ENCODE data around the gene FAM234B. TPM values are rescaled to one million over a fixed set of nuclear protein-coding genes. Genes with fewer than 3 reads are reported as not detected.

The FAM234B gene
- total and polyA plus RNA-seq, 2 of the 8 experiments (the other 6 are each of a cell fraction or from before 2014, with no cell fraction given) = 12.5 to 29.1 TPM

DNA sequence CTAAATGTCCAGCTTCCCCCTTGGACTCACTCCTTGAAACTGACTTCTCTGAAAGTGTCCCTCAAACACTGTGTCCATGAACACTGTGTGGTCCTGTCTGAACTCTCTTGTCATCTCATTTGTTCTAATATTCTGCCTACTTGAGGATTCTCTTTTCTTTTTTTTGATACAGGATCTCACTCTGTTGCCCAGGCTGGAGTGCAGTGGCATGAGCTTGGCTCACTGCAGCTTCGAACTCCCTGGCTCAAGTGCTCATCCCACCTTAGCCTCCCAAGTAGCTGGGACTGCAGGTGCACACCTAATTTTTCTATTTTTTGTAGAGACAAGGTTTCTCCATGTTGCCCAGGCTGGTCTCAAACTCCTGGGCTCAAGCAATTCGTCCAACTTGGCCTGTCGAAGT, 39.2 kb upstream of the FAM234B start (continued):
- TF ChIP-seq, protein P1, sequence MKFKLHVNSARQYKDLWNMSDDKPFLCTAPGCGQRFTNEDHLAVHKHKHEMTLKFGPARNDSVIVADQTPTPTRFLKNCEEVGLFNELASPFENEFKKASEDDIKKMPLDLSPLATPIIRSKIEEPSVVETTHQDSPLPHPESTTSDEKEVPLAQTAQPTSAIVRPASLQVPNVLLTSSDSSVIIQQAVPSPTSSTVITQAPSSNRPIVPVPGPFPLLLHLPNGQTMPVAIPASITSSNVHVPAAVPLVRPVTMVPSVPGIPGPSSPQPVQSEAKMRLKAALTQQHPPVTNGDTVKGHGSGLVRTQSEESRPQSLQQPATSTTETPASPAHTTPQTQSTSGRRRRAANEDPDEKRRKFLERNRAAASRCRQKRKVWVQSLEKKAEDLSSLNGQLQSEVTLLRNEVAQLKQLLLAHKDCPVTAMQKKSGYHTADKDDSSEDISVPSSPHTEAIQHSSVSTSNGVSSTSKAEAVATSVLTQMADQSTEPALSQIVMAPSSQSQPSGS (IDR thresholded peaks at IDR 0.05; ENCODE audit: low read length) = no peak
- TF ChIP-seq, protein P2, sequence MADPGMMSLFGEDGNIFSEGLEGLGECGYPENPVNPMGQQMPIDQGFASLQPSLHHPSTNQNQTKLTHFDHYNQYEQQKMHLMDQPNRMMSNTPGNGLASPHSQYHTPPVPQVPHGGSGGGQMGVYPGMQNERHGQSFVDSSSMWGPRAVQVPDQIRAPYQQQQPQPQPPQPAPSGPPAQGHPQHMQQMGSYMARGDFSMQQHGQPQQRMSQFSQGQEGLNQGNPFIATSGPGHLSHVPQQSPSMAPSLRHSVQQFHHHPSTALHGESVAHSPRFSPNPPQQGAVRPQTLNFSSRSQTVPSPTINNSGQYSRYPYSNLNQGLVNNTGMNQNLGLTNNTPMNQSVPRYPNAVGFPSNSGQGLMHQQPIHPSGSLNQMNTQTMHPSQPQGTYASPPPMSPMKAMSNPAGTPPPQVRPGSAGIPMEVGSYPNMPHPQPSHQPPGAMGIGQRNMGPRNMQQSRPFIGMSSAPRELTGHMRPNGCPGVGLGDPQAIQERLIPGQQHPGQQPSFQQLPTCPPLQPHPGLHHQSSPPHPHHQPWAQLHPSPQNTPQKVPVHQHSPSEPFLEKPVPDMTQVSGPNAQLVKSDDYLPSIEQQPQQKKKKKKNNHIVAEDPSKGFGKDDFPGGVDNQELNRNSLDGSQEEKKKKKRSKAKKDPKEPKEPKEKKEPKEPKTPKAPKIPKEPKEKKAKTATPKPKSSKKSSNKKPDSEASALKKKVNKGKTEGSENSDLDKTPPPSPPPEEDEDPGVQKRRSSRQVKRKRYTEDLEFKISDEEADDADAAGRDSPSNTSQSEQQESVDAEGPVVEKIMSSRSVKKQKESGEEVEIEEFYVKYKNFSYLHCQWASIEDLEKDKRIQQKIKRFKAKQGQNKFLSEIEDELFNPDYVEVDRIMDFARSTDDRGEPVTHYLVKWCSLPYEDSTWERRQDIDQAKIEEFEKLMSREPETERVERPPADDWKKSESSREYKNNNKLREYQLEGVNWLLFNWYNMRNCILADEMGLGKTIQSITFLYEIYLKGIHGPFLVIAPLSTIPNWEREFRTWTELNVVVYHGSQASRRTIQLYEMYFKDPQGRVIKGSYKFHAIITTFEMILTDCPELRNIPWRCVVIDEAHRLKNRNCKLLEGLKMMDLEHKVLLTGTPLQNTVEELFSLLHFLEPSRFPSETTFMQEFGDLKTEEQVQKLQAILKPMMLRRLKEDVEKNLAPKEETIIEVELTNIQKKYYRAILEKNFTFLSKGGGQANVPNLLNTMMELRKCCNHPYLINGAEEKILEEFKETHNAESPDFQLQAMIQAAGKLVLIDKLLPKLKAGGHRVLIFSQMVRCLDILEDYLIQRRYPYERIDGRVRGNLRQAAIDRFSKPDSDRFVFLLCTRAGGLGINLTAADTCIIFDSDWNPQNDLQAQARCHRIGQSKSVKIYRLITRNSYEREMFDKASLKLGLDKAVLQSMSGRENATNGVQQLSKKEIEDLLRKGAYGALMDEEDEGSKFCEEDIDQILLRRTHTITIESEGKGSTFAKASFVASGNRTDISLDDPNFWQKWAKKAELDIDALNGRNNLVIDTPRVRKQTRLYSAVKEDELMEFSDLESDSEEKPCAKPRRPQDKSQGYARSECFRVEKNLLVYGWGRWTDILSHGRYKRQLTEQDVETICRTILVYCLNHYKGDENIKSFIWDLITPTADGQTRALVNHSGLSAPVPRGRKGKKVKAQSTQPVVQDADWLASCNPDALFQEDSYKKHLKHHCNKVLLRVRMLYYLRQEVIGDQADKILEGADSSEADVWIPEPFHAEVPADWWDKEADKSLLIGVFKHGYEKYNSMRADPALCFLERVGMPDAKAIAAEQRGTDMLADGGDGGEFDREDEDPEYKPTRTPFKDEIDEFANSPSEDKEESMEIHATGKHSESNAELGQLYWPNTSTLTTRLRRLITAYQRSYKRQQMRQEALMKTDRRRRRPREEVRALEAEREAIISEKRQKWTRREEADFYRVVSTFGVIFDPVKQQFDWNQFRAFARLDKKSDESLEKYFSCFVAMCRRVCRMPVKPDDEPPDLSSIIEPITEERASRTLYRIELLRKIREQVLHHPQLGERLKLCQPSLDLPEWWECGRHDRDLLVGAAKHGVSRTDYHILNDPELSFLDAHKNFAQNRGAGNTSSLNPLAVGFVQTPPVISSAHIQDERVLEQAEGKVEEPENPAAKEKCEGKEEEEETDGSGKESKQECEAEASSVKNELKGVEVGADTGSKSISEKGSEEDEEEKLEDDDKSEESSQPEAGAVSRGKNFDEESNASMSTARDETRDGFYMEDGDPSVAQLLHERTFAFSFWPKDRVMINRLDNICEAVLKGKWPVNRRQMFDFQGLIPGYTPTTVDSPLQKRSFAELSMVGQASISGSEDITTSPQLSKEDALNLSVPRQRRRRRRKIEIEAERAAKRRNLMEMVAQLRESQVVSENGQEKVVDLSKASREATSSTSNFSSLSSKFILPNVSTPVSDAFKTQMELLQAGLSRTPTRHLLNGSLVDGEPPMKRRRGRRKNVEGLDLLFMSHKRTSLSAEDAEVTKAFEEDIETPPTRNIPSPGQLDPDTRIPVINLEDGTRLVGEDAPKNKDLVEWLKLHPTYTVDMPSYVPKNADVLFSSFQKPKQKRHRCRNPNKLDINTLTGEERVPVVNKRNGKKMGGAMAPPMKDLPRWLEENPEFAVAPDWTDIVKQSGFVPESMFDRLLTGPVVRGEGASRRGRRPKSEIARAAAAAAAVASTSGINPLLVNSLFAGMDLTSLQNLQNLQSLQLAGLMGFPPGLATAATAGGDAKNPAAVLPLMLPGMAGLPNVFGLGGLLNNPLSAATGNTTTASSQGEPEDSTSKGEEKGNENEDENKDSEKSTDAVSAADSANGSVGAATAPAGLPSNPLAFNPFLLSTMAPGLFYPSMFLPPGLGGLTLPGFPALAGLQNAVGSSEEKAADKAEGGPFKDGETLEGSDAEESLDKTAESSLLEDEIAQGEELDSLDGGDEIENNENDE (IDR thresholded peaks at IDR 0.05; ENCODE audit: insufficient replicate concordance, low read length) = no peak
- TF ChIP-seq RAD21 (IDR thresholded peaks at IDR 0.05 in 1 of 2, conservative IDR thresholded peaks at IDR 0.05 in 1 of 2; ENCODE audit: low read depth in 2 of 2, low read length in 2 of 2) (no peak), SP2 (IDR thresholded peaks at IDR 0.05; ENCODE audit: low read length) (no peak), NANOG (IDR thresholded peaks at IDR 0.05; ENCODE audit: insufficient read depth, low read depth, low read length, poor library complexity, severe bottlenecking) (no peak), GABPA (IDR thresholded peaks at IDR 0.05; ENCODE audit: borderline replicate concordance, insufficient read depth, low read length) (no peak), ZNF274 (IDR thresholded peaks at IDR 0.05; ENCODE audit: borderline replicate concordance, extremely low read depth, low read length) (no peak), RXRA (IDR thresholded peaks at IDR 0.05; ENCODE audit: insufficient read depth, low read depth, low read length) (no peak), EP300 (IDR thresholded peaks at IDR 0.05; ENCODE audit: borderline replicate concordance in 1 of 2, low read depth in 2 of 2, low read length in 2 of 2) (no peak)
